Central memory CD8-positive, alpha-beta T cell (primary cell): Measurements from ENCODE around the gene CAMKV.
"Not testable (repeated sequence)": the region's sequence is repeated elsewhere in the genome, so short reads cannot be mapped to it uniquely, and the experiment has no call there.

Experiments
- ATAC-seq: fragments of 150-1000 bp; cut with Tn5 transposase; replicated peaks from 2 replicates; pipeline ENCODE4 v1.10.0; 2022; ENCODE audit warnings: mild to moderate bottlenecking, moderate FRiP score, moderate number of reproducible peaks; ENCODE audit not compliant: poor library complexity, severe bottlenecking; ENCODE audit errors: extremely low read depth
- DNase-seq, 2 donors: peaks; one replicate each; pipeline ENCODE4 v3.0.0; 2021; ENCODE audit warnings: low spot score in 2 of 2
- H3K27ac Mint-ChIP-seq: one replicate; pipeline ENCODE4 v1.8.0; 2022; ENCODE audit warnings: low read depth, mild to moderate bottlenecking, moderate library complexity, mixed read lengths
- H3K27me3 Mint-ChIP-seq: one replicate; pipeline ENCODE4 v1.8.0; 2022; ENCODE audit warnings: mixed read lengths
- H3K36me3 Mint-ChIP-seq: one replicate; pipeline ENCODE4 v1.8.0; 2022; ENCODE audit warnings: mild to moderate bottlenecking, moderate library complexity, mixed read lengths; ENCODE audit not compliant: insufficient read depth
- H3K4me1 Mint-ChIP-seq: one replicate; pipeline ENCODE4 v1.8.0; 2022; ENCODE audit warnings: mixed read lengths
- H3K4me3 Mint-ChIP-seq: one replicate; pipeline ENCODE4 v1.8.0; 2022; ENCODE audit warnings: mild to moderate bottlenecking, moderate library complexity, mixed read lengths
- H3K9me3 Mint-ChIP-seq: one replicate; pipeline ENCODE4 v1.8.0; 2022; ENCODE audit warnings: mixed read lengths

The CAMKV gene

GRCh38 chr3:49839193-49839809 is 30.4 kb downstream of the CAMKV start:
- peaks cover 1% of the 10 kb centered on the region for H3K36me3 Mint-ChIP-seq
- no peak overlapping the region for H3K4me3 Mint-ChIP-seq
- no peaks in the 10 kb centered on the region for H3K4me1 Mint-ChIP-seq
- peak; percentile 88 for ATAC-seq
- DNase-seq: peak; percentile 69
- no peaks in the 10 kb centered on the region for H3K9me3 Mint-ChIP-seq
- H3K27ac Mint-ChIP-seq: no peak overlapping the region
- no peaks in the 10 kb centered on the region for H3K27me3 Mint-ChIP-seq

- H3K36me3 Mint-ChIP-seq: no peaks in the 10 kb centered on the region
- DNase-seq (no peak), ATAC-seq (no peak)
- no peaks in the 10 kb centered on the region for H3K4me1 Mint-ChIP-seq
- no peak overlapping the region for H3K27ac Mint-ChIP-seq
- no peaks in the 10 kb centered on the region for H3K9me3 Mint-ChIP-seq
- H3K4me3 Mint-ChIP-seq: no peak overlapping the region
- H3K27me3 Mint-ChIP-seq: no peaks in the 10 kb centered on the region
These were observed 38.4 kb downstream of the CAMKV start for GRCh38 chr3:49831341-49831740.

- no peaks in the 10 kb centered on the region for H3K27me3 Mint-ChIP-seq
- no peak overlapping the region for H3K4me3 Mint-ChIP-seq
- H3K36me3 Mint-ChIP-seq: no peaks in the 10 kb centered on the region
- ATAC-seq (no peak), DNase-seq (no peak)
- H3K27ac Mint-ChIP-seq: no peak overlapping the region
- no peaks in the 10 kb centered on the region for H3K4me1 Mint-ChIP-seq
- no peaks in the 10 kb centered on the region for H3K9me3 Mint-ChIP-seq
These were observed 43.7 kb downstream of the CAMKV start for GRCh38 chr3:49826016-49826415.

- not testable (repeated sequence) for H3K4me1 Mint-ChIP-seq, H3K9me3 Mint-ChIP-seq, H3K4me3 Mint-ChIP-seq, ATAC-seq, H3K27me3 Mint-ChIP-seq, H3K36me3 Mint-ChIP-seq, DNase-seq
- peak overlapping the region; percentile 55 for H3K27ac Mint-ChIP-seq
These were observed 46.6 kb downstream of the CAMKV start for GRCh38 chr3:49823131-49823530.

GRCh38 chr3:49813497-49814174 is 56.1 kb downstream of the CAMKV start, which contains the start of gene UBA7:
Gene UBA7, minus strand, starts transcription at chr3:49813953. Its CDS starts 166 bp downstream, at chr3:49813787.
- Mint-ChIP-seq H3K4me1 (peaks cover 22% of the 10 kb centered on the region), H3K9me3 (no peaks in the 10 kb centered on the region), H3K27me3 (no peaks in the 10 kb centered on the region), H3K27ac (peak within 1 kb of the TSS; percentile 93), H3K4me3 (peak within 1 kb of the TSS; percentile 93), H3K36me3 (peaks cover 18% of the 10 kb centered on the region)
- ATAC-seq (peak; percentile 85), DNase-seq (no peak)

- Mint-ChIP-seq H3K27me3 (no peaks in the 10 kb centered on the region), H3K4me3 (peak overlapping the region; percentile 93), H3K4me1 (peaks cover 22% of the 10 kb centered on the region), H3K27ac (peak overlapping the region; percentile 93), H3K36me3 (peaks cover 18% of the 10 kb centered on the region), H3K9me3 (no peaks in the 10 kb centered on the region)
- DNase-seq (no peak), ATAC-seq (no peak)
These were observed 56.7 kb downstream of the CAMKV start for GRCh38 chr3:49812916-49813496.
